ENCODE results near the gene PAK1IP1. TPM values are rescaled to one million over a fixed set of nuclear protein-coding genes. Genes with fewer than 3 reads are reported as not detected.
"Not testable (repeated sequence)": the region's sequence is repeated elsewhere in the genome, so short reads cannot be mapped to it uniquely, and the experiment has no call there.

The PAK1IP1 gene
- total and polyA plus RNA-seq, 4 donors = 6.1 to 16.9 (median 11.0) TPM

DNA sequence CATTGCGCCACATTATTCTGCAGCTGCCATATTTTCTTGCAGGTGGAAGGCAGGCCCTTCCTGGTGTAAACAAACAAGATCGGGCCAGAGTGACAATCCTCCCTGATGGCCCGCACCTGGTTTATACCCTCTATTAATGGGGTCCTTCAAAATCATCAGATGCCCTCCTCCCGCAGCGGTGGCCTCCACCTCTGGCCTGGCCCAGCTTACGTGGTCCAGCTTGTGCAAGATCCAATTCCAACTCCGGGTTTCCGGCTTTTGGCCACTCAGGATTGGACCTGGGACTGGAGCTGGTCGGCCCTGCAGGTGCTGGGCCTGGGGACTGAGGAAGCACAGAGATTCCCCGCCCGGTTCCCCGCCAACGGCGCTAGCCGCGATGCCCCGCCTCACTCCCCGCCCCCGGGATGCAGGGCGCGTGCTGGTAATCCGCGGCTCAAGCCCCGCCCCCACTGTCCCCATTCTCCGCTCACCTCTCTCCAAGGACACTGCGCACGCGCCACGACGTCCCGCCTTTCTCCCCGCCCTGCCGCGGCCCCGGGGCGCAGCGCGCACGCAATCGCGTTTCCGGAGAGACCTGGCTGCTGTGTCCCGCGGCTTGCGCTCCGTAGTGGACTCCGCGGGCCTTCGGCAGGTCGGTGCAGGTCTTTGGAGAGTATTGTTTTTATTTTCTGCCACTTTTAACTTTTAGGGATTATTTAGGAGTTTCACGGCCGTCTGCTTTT lies 52.6 kb downstream of the PAK1IP1 start, which contains the start of gene TMEM14B:
TMEM14B (plus strand) TSS at position 555 of the 722 bp plus-strand sequence. CDS start 1,441 bp downstream, outside the sequence.
- ATAC-seq (ENCODE audit: insufficient read depth, low FRiP score) (peak; percentile 98), DNase-seq (peak; percentile 98 to 99 (median 99))
- TF ChIP-seq, protein P1, sequence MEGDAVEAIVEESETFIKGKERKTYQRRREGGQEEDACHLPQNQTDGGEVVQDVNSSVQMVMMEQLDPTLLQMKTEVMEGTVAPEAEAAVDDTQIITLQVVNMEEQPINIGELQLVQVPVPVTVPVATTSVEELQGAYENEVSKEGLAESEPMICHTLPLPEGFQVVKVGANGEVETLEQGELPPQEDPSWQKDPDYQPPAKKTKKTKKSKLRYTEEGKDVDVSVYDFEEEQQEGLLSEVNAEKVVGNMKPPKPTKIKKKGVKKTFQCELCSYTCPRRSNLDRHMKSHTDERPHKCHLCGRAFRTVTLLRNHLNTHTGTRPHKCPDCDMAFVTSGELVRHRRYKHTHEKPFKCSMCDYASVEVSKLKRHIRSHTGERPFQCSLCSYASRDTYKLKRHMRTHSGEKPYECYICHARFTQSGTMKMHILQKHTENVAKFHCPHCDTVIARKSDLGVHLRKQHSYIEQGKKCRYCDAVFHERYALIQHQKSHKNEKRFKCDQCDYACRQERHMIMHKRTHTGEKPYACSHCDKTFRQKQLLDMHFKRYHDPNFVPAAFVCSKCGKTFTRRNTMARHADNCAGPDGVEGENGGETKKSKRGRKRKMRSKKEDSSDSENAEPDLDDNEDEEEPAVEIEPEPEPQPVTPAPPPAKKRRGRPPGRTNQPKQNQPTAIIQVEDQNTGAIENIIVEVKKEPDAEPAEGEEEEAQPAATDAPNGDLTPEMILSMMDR (IDR thresholded peaks at IDR 0.05; ENCODE audit: control extremely low read depth, extremely low read depth) = peak; percentile 12
- no peaks in the 10 kb centered on the region for H3K27me3 ChIP-seq (ENCODE audit: control insufficient read depth in 3 of 3, insufficient read depth in 3 of 3, low read length in 2 of 3)
- peaks cover 3 to 29% (median 10%) of the 10 kb centered on the region in 5 donors for H3K4me1 ChIP-seq (ENCODE audit: control insufficient read depth in 5 of 5, insufficient read depth in 5 of 5, low read length in 5 of 5)
- H3K4me3 ChIP-seq = peak within 1 kb of the TSS; percentile 91
- H3K9me3 ChIP-seq (ENCODE audit: control insufficient read depth in 4 of 4, insufficient read depth in 3 of 4, low read length in 3 of 4) = no peaks in the 10 kb centered on the region
- H3K27ac ChIP-seq (ENCODE audit: low read depth in 1 of 2, low read length in 1 of 2) = peak within 1 kb of the TSS; percentile 78 to 91
- WGBS, 2 donors = 1% methylated on average over 45 to 52 of the region's 52 CpGs
- peaks cover 0 to 11% (median 6%) of the 10 kb centered on the region in 4 donors for H3K36me3 ChIP-seq (ENCODE audit: control insufficient read depth in 4 of 4, insufficient read depth in 4 of 4, low read length in 4 of 4)
- H3K9ac ChIP-seq (ENCODE audit: insufficient read depth in 1 of 2, low read length in 2 of 2) = peak within 1 kb of the TSS; percentile 50 to 92

DNA sequence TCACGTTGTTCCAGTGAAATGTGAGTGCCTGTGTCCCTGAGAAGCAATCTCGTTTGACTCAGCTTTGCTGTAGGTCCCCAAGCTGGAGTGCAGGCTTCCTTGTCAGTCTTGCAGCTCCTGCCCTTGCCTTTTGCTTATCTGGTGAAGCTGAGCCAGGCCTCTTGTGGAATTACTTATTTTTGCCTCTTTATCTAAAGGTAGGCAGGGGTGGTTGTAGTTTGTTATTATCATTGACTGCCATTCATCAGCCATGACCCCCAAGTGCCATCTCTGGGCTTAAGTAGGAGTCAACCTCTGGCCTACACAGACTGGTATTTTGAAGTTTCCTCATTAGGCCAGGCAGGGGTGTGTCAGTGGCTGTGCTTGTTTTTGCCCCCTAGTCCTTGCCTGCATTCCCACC lies 55.0 kb downstream of the PAK1IP1 start:
- WGBS, 2 donors = 58 to 68% methylated on average over 2 of the region's 2 CpGs
- Histone ChIP-seq H3K27me3 (ENCODE audit: control insufficient read depth in 3 of 3, insufficient read depth in 3 of 3, low read length in 2 of 3) (no peaks in the 10 kb centered on the region), H3K9me3 (ENCODE audit: control insufficient read depth in 4 of 4, insufficient read depth in 3 of 4, low read length in 3 of 4) (no peaks in the 10 kb centered on the region), H3K27ac (ENCODE audit: low read depth in 1 of 2, low read length in 1 of 2) (peak overlapping the region in 1 of 2 donors; percentile 1), H3K36me3 (ENCODE audit: control insufficient read depth in 4 of 4, insufficient read depth in 4 of 4, low read length in 4 of 4) (peaks cover 8 to 22% (median 15%) of the 10 kb centered on the region in 4 donors), H3K4me3 (no peak overlapping the region), H3K9ac (ENCODE audit: insufficient read depth in 1 of 2, low read length in 2 of 2) (peak overlapping the region in 1 of 2 donors; percentile 36), H3K4me1 (ENCODE audit: control insufficient read depth in 5 of 5, insufficient read depth in 5 of 5, low read length in 5 of 5) (peaks cover 3 to 29% (median 10%) of the 10 kb centered on the region in 5 donors)
- DNase-seq (no peak), ATAC-seq (ENCODE audit: insufficient read depth, low FRiP score) (no peak)
- TF ChIP-seq, protein P1 (IDR thresholded peaks at IDR 0.05; ENCODE audit: control extremely low read depth, extremely low read depth) = no peak

DNA sequence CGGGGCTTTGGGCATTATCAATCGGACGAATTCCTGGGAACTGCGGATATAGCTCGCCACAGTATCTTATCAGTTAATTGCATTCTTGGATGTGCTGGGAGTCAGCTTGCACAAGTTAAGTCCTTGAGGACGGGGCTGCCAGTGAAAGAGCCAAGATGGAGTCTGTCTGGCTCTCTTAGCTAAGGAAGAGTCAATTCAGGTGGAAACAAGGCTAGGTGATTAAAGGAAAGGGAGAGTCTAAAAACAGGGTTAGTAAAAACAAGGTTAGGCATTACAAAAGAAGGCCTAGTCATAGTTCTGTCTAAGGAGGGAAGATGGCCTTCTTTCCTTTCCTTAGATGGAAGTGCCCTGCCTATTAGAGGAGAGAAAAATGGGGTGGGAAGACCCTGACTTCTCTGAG lies 55.8 kb downstream of the PAK1IP1 start:
- Histone ChIP-seq H3K4me1 (ENCODE audit: control insufficient read depth in 5 of 5, insufficient read depth in 5 of 5, low read length in 5 of 5) (peaks cover 3 to 29% (median 10%) of the 10 kb centered on the region in 5 donors), H3K36me3 (ENCODE audit: control insufficient read depth in 4 of 4, insufficient read depth in 4 of 4, low read length in 4 of 4) (peaks cover 10 to 27% (median 17%) of the 10 kb centered on the region in 4 donors)
- not testable (repeated sequence) for H3K27ac ChIP-seq (ENCODE audit: low read depth in 1 of 2, low read length in 1 of 2); DNase-seq; H3K4me3 ChIP-seq; H3K27me3 ChIP-seq (ENCODE audit: control insufficient read depth in 3 of 3, insufficient read depth in 3 of 3, low read length in 2 of 3); H3K9me3 ChIP-seq (ENCODE audit: control insufficient read depth in 4 of 4, insufficient read depth in 3 of 4, low read length in 3 of 4); H3K9ac ChIP-seq (ENCODE audit: insufficient read depth in 1 of 2, low read length in 2 of 2); ATAC-seq (ENCODE audit: insufficient read depth, low FRiP score)
- 79 to 85% methylated on average over 6 of the region's 6 CpGs for WGBS, 2 donors

DNA sequence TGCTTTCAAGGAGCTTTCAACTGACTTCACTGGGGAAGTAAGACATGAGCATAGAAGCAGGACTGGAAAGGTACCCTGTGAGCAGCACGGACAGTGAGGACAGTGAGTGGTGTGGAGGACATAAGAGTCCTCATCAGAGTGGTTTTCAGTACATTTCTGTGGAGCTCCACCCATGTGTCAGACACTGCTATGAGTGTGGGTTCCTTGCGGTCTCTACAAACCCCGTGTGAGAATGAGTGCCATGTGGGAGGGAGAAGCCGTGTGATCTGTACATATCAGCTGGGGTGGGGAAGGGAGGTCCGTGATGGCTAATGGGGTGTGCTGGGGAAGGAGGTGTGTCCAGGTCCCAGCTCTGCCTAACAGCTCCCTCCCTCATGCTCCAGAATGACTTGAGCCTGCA lies 57.0 kb downstream of the PAK1IP1 start:
- Histone ChIP-seq H3K4me1 (ENCODE audit: control insufficient read depth in 5 of 5, insufficient read depth in 5 of 5, low read length in 5 of 5) (peaks cover 3 to 27% (median 8%) of the 10 kb centered on the region in 5 donors), H3K36me3 (ENCODE audit: control insufficient read depth in 4 of 4, insufficient read depth in 4 of 4, low read length in 4 of 4) (peaks cover 14 to 32% (median 25%) of the 10 kb centered on the region in 4 donors)
- ATAC-seq (ENCODE audit: insufficient read depth, low FRiP score); H3K27me3 ChIP-seq (ENCODE audit: control insufficient read depth in 3 of 3, insufficient read depth in 3 of 3, low read length in 2 of 3); H3K9me3 ChIP-seq (ENCODE audit: control insufficient read depth in 4 of 4, insufficient read depth in 3 of 4, low read length in 3 of 4); H3K4me3 ChIP-seq; H3K27ac ChIP-seq (ENCODE audit: low read depth in 1 of 2, low read length in 1 of 2); DNase-seq; H3K9ac ChIP-seq (ENCODE audit: insufficient read depth in 1 of 2, low read length in 2 of 2): not testable (repeated sequence)
- WGBS, 2 donors = 70 to 83% methylated on average over 5 of the region's 5 CpGs

Data from lung (tissue), 12 donors.